BJ (cell line): ENCODE data around the gene THOC5. TPM values are rescaled to one million over a fixed set of nuclear protein-coding genes. Genes with fewer than 3 reads are reported as not detected.
"Not testable (repeated sequence)": the region's sequence is repeated elsewhere in the genome, so short reads cannot be mapped to it uniquely, and the experiment has no call there.

Source experiments
- CTCF ChIA-PET: fragments of 350-600 bp; formaldehyde crosslinking; extraction: SDS; loops from one replicate; lab custom pipeline; 2021; ENCODE audit warnings: antibody characterized with exemption, inconsistent platforms; lab: Yijun Ruan, JAX
- POLR2A ChIA-PET: fragments of 300-600 bp; sonication (Branson Sonifier 250); formaldehyde crosslinking; extraction: SDS; loops from one replicate; lab custom pipeline; 2021; ENCODE audit warnings: antibody characterized with exemption; lab: Charles Lee
- DNase-seq: peaks from one replicate; pipeline ENCODE4 v3.0.0-alpha.2; 2011; ENCODE audit warnings: low read depth
- H3K27me3 ChIP-seq: 2 replicates; pipeline ENCODE4 v1.6.0; 2011; ENCODE audit warnings: low read length; ENCODE audit not compliant: control insufficient read depth, insufficient read depth
- H3K36me3 ChIP-seq: 2 replicates; pipeline ENCODE4 v1.5.1; 2011; ENCODE audit warnings: low read length; ENCODE audit not compliant: control insufficient read depth, insufficient read depth
- H3K4me3 ChIP-seq: 2 replicates; pipeline ENCODE4 v1.5.1; 2011; ENCODE audit warnings: low read depth, mild to moderate bottlenecking, control low read depth, low read length
- polyA plus RNA-seq: library from polyadenylated mRNA; depleted of rRNA; stranded (reverse); fragments of >200 nt; gene quantifications from 2 replicates; pipeline ENCODE4 v1.2.3, GENCODE V29; 2011
- TF ChIP-seq, protein P1 (sequence below): IDR thresholded peaks from 2 replicates; pipeline ENCODE4 v1.5.1; 2011; ENCODE audit warnings: low read depth, mild to moderate bottlenecking, control low read depth, inconsistent platforms, low read length, moderate library complexity; ENCODE audit not compliant: insufficient read depth

Gene THOC5
- polyA plus RNA-seq, 1 experiment: 119 TPM

- peaks cover 28% of the 10 kb centered on the region for H3K36me3 ChIP-seq
- ChIA-PET CTCF (no interaction called here), POLR2A (interaction anchor here (0.6 kb wide), 1 partner anchor 445 kb away, joined by 3 read pairs; no protein-coding TSS in a partner anchor)
- DNase-seq: no peak
- H3K27me3 ChIP-seq: no peaks in the 10 kb centered on the region
- H3K4me3 ChIP-seq: no peak overlapping the region
- TF ChIP-seq, protein P1, sequence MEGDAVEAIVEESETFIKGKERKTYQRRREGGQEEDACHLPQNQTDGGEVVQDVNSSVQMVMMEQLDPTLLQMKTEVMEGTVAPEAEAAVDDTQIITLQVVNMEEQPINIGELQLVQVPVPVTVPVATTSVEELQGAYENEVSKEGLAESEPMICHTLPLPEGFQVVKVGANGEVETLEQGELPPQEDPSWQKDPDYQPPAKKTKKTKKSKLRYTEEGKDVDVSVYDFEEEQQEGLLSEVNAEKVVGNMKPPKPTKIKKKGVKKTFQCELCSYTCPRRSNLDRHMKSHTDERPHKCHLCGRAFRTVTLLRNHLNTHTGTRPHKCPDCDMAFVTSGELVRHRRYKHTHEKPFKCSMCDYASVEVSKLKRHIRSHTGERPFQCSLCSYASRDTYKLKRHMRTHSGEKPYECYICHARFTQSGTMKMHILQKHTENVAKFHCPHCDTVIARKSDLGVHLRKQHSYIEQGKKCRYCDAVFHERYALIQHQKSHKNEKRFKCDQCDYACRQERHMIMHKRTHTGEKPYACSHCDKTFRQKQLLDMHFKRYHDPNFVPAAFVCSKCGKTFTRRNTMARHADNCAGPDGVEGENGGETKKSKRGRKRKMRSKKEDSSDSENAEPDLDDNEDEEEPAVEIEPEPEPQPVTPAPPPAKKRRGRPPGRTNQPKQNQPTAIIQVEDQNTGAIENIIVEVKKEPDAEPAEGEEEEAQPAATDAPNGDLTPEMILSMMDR: no peak
These were observed 5.5 kb upstream of the THOC5 start for GRCh38 chr22:29559030-29559429.

DNA sequence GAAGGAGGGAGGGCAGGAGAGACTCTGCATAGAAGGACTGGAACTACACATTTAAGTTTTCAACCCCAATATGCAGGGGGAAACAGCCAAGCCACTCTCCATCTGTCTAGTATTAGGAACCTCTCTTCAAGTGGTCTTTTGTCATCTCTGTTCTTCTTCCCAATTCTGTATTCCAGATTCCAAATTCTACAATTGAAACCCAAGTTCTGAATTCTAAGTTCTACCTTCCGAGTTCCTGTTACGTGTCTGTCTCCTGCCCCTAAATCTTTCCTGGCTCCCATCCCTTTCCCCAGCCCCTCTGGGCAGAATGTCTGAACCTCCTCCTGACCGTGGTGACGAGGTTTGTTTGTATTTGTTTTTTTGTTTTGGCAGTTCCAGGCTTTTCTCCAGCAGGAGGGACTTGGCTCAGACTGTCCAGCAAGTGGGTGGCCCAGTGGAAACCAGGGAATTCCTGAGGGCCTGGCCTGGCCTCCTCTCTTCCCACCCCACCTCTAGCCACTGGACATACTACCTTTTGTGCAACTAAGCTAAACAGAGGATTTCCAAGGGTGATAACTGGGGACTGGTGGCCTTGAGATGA lies 1.6 kb upstream of the THOC5 start:
- TF ChIP-seq, protein P1: no peak
- POLR2A ChIA-PET: no interaction called here
- no peaks in the 10 kb centered on the region for H3K27me3 ChIP-seq
- CTCF ChIA-PET: interaction anchor here (2.0 kb wide), 1 partner anchor 10 kb away, joined by 18 read pairs; no protein-coding TSS in a partner anchor
- H3K36me3 ChIP-seq: peaks cover 17% of the 10 kb centered on the region
- H3K4me3 ChIP-seq: no peak overlapping the region
- DNase-seq: peak; percentile 2

DNA sequence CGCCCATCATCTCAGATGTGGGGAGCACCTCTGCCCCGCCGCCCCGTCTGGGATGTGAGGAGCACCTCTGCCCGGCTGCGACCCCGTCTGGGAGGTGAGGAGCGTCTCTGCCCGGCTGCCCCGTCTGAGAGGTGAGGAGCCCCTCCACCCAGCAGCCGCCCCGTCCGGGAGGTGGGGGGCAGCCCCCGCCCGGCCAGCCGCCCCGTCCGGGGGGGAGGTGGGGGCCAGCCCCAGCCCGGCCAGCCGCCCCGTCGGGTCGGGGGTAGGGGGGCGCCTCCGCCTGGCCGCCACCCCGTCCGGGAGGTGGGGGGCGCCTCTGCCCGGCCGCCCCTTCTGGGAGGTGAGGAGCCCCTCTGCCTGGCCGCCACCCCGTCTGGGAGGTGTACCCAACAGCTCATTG lies 1.2 kb downstream of the THOC5 start:
- H3K27me3 ChIP-seq, POLR2A ChIA-PET, DNase-seq, CTCF ChIA-PET: not testable (repeated sequence)
- Histone ChIP-seq H3K4me3 (peak overlapping the region; percentile 90), H3K36me3 (peaks cover 16% of the 10 kb centered on the region)

- H3K36me3 ChIP-seq: peaks cover 13% of the 10 kb centered on the region
- CTCF ChIA-PET: no interaction called here
- no peaks in the 10 kb centered on the region for H3K27me3 ChIP-seq
- TF ChIP-seq, protein P1: no peak
- POLR2A ChIA-PET: interaction anchor here (0.6 kb wide), 1 partner anchor 674 kb away, joined by 3 read pairs; no protein-coding TSS in a partner anchor
- H3K4me3 ChIP-seq: no peak overlapping the region
- DNase-seq: no peak
These were observed 3.6 kb downstream of the THOC5 start for GRCh38 chr22:29550005-29550404.

- DNase-seq, H3K4me3 ChIP-seq, H3K27me3 ChIP-seq, POLR2A ChIA-PET: not testable (repeated sequence)
- CTCF ChIA-PET: interaction anchor here (1.0 kb wide), 1 partner anchor 9 kb away, joined by 3 read pairs; the partner anchor contains the start of gene THOC5
- peaks cover 23% of the 10 kb centered on the region for H3K36me3 ChIP-seq
These were observed 8.5 kb downstream of the THOC5 start for GRCh38 chr22:29545045-29545444.

- CTCF ChIA-PET: interaction anchor here (0.7 kb wide), 1 partner anchor 12 kb away, joined by 3 read pairs; the partner anchor contains the start of gene THOC5
- Histone ChIP-seq H3K36me3 (peaks cover 21% of the 10 kb centered on the region), H3K4me3 (no peak overlapping the region), H3K27me3 (no peaks in the 10 kb centered on the region)
- DNase-seq: no peak
- TF ChIP-seq, protein P1: no peak
- POLR2A ChIA-PET: no interaction called here
These were observed 11.7 kb downstream of the THOC5 start for GRCh38 chr22:29541845-29542244.
